WTC11 (cell line): ENCODE results near the gene SLC38A1.

Source experiments
- ARID4B ChIP-seq: sonication (generic); formaldehyde crosslinking; IDR thresholded peaks from 2 replicates; pipeline ENCODE4 v1.8.0; 2023; ENCODE audit warnings: missing genetic modification reagents, mild to moderate bottlenecking, borderline replicate concordance
- CREM ChIP-seq: sonication (generic); formaldehyde crosslinking; IDR thresholded peaks from 2 replicates; pipeline ENCODE4 v1.8.1; 2022; ENCODE audit warnings: mild to moderate bottlenecking, missing genetic modification reagents, moderate library complexity
- E2F1 ChIP-seq: sonication (generic); formaldehyde crosslinking; IDR thresholded peaks from 2 replicates; pipeline ENCODE4 v1.8.0; 2022; ENCODE audit warnings: mild to moderate bottlenecking, missing genetic modification reagents
- ETV6 ChIP-seq: sonication (generic); formaldehyde crosslinking; IDR thresholded peaks from 2 replicates; pipeline ENCODE4 v1.8.1; 2022; ENCODE audit warnings: mild to moderate bottlenecking, missing genetic modification reagents
- ZNF317 ChIP-seq: sonication (generic); formaldehyde crosslinking; IDR thresholded peaks from 2 replicates; pipeline ENCODE4 v1.8.1; 2023; ENCODE audit warnings: low read depth, mild to moderate bottlenecking, moderate library complexity, missing genetic modification reagents, borderline replicate concordance
- TF ChIP-seq, protein P1 (sequence below): sonication (generic); formaldehyde crosslinking; IDR thresholded peaks from 2 replicates; pipeline ENCODE4 v1.8.1; 2022; ENCODE audit warnings: mild to moderate bottlenecking, missing genetic modification reagents, moderate library complexity, borderline replicate concordance
- TF ChIP-seq, protein P2 (sequence below): fragments of 200-600 bp; IDR thresholded peaks from 2 replicates; pipeline ENCODE4 v1.8.0; 2022; ENCODE audit warnings: antibody characterized with exemption
- TF ChIP-seq, protein P3 (sequence below): sonication (generic); formaldehyde crosslinking; IDR thresholded peaks from 2 replicates; pipeline ENCODE4 v1.8.0; 2022; ENCODE audit warnings: mild to moderate bottlenecking, missing genetic modification reagents

DNA sequence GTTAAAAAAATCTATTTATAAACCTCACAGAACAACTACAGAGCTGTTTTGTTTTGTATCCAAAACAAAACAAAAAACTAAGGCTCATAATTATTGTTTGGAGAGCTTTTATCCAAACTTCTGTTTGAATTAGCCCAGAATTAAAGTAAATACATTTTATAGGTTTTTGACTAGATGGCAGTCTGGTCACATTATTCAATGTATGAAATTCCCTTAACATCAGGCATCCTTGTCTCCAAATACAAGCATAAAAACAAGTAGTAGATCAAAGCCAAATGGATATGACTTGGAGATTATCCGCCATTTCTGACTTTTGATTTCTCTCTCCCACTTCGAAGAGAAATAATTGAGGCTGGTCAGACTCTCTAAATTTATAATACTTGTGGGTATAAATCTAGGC, 63.5 kb downstream of the SLC38A1 start:
- TF ChIP-seq, protein P1, sequence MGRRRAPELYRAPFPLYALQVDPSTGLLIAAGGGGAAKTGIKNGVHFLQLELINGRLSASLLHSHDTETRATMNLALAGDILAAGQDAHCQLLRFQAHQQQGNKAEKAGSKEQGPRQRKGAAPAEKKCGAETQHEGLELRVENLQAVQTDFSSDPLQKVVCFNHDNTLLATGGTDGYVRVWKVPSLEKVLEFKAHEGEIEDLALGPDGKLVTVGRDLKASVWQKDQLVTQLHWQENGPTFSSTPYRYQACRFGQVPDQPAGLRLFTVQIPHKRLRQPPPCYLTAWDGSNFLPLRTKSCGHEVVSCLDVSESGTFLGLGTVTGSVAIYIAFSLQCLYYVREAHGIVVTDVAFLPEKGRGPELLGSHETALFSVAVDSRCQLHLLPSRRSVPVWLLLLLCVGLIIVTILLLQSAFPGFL (CRISPR knock-in tag) = no peak
- TF ChIP-seq, protein P2, sequence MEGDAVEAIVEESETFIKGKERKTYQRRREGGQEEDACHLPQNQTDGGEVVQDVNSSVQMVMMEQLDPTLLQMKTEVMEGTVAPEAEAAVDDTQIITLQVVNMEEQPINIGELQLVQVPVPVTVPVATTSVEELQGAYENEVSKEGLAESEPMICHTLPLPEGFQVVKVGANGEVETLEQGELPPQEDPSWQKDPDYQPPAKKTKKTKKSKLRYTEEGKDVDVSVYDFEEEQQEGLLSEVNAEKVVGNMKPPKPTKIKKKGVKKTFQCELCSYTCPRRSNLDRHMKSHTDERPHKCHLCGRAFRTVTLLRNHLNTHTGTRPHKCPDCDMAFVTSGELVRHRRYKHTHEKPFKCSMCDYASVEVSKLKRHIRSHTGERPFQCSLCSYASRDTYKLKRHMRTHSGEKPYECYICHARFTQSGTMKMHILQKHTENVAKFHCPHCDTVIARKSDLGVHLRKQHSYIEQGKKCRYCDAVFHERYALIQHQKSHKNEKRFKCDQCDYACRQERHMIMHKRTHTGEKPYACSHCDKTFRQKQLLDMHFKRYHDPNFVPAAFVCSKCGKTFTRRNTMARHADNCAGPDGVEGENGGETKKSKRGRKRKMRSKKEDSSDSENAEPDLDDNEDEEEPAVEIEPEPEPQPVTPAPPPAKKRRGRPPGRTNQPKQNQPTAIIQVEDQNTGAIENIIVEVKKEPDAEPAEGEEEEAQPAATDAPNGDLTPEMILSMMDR = no peak
- no peak for TF ChIP-seq ZNF317
- TF ChIP-seq, protein P3, sequence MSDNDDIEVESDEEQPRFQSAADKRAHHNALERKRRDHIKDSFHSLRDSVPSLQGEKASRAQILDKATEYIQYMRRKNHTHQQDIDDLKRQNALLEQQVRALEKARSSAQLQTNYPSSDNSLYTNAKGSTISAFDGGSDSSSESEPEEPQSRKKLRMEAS = no peak
- no peak for TF ChIP-seq ETV6
- no peak for TF ChIP-seq CREM (CRISPR knock-in tag)
- no peak for TF ChIP-seq E2F1
- no peak for TF ChIP-seq ARID4B (CRISPR knock-in tag)
